SU-DHL-6 (cell line): ENCODE measurements around the gene SPC25.

Experiments used
- H2AFZ ChIP-seq: fragments of 200-600 bp; sonication (generic); 2 replicates; pipeline ENCODE4 v1.6.1; 2014; ENCODE audit warnings: low read depth, mild to moderate bottlenecking, moderate library complexity, mixed read lengths, antibody characterized with exemption, low read length; ENCODE audit not compliant: severe bottlenecking
- H3F3A ChIP-seq: fragments of 200-600 bp; shearing (Covaris generic); 2 replicates; pipeline ENCODE4 v1.6.0; 2016; ENCODE audit warnings: antibody characterized with exemption, mild to moderate bottlenecking; ENCODE audit not compliant: insufficient read depth
- H3K27ac ChIP-seq: fragments of 200-600 bp; sonication (generic); 2 replicates; pipeline ENCODE4 v1.5.1; 2016; ENCODE audit warnings: low read depth, mild to moderate bottlenecking, low read length, moderate library complexity, mixed read lengths
- H3K27me3 ChIP-seq: fragments of 200-600 bp; sonication (generic), shearing (Covaris generic); 2 replicates; pipeline ENCODE4 v1.6.0; 2014; ENCODE audit warnings: mild to moderate bottlenecking, low read length
- H3K36me3 ChIP-seq: fragments of 200-600 bp; sonication (generic); 2 replicates; pipeline ENCODE4 v1.6.1; 2014; ENCODE audit warnings: mild to moderate bottlenecking, low read length, mixed read lengths
- H3K4me2 ChIP-seq: fragments of 300-600, 200-600 bp; shearing (Covaris generic), sonication (generic); 2 replicates; pipeline ENCODE4 v1.6.0; 2014; ENCODE audit warnings: low read length, low read depth, mild to moderate bottlenecking; ENCODE audit not compliant: poor library complexity, severe bottlenecking
- H3K4me3 ChIP-seq: fragments of 200-600 bp; sonication (generic); 2 replicates; pipeline ENCODE4 v1.5.1; 2014; ENCODE audit warnings: antibody characterized with exemption, low read length, mild to moderate bottlenecking, mixed read lengths; ENCODE audit not compliant: insufficient read depth, poor library complexity, severe bottlenecking
- H3K79me2 ChIP-seq: fragments of 200-600 bp; sonication (generic); 2 replicates; pipeline ENCODE4 v1.6.1; 2014; ENCODE audit warnings: mild to moderate bottlenecking, low read length, moderate library complexity; ENCODE audit not compliant: insufficient read depth
- H3K9ac ChIP-seq: fragments of 200-600 bp; sonication (generic); 2 replicates; pipeline ENCODE4 v1.7.0; 2014; ENCODE audit warnings: mild to moderate bottlenecking, low read length
- H3K9me2 ChIP-seq: fragments of 200-600 bp; sonication (generic); replicated peaks from 2 replicates; pipeline ENCODE4 v1.6.1; 2014; ENCODE audit warnings: low read length; ENCODE audit not compliant: insufficient read depth
- H3K9me3 ChIP-seq: fragments of 200-600 bp; sonication (generic); 2 replicates; pipeline ENCODE4 v1.6.1; 2014; ENCODE audit warnings: low read length, mixed read lengths; ENCODE audit not compliant: insufficient read depth
- H4K20me1 ChIP-seq: fragments of 200-600 bp; sonication (generic); 2 replicates; pipeline ENCODE4 v1.6.1; 2014; ENCODE audit warnings: low read depth, mild to moderate bottlenecking, antibody characterized with exemption, low read length, moderate library complexity, mixed read lengths
- EZH2phosphoT487 ChIP-seq: fragments of 200-600 bp; sonication (generic), shearing (Covaris generic); conservative IDR thresholded peaks from 2 replicates; pipeline ENCODE4 v1.6.1; 2018; ENCODE audit warnings: mild to moderate bottlenecking, antibody characterized with exemption, low read length, moderate library complexity, mixed read lengths
- TF ChIP-seq, protein P1 (sequence below): fragments of 200-600 bp; sonication (generic); IDR thresholded peaks from one replicate; pipeline ENCODE4 v1.5.1; 2017; ENCODE audit warnings: antibody characterized with exemption, mild to moderate bottlenecking, low read length, moderate library complexity; ENCODE audit not compliant: insufficient read depth, poor library complexity, severe bottlenecking

SPC25 gene

DNA sequence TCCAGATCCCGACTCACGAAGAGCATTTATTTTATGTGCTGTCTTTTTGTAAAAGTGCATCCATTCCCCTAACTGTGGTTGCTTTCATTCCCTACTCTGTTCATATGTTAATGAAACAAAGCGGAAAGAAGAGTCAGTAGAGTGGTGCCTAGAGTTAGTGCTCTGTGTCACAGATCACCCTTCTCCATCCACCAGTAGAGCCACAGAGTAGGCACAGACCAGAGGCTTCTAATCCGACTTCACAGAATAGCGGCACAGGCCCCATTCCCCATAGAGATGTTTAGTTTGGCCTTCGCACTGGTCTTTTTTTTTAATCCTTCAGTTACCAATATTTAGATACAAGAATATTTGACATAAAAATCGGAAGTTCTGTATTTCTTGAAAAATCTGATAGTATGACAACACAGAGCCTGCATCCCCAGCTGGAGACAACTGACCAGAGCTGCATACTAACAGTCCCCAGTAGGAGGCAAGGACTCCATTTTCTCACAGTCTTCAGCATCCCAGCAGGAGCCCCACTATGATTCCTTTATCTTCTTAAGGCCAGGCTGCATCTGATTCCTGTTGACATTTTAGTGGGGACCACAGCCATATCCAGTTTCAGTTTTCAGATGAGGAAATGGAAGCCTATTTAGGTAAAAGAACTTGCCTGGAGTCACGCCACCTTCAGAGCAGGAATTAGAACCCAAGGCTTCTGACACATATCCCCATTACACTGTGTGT is 17.9 kb upstream of the SPC25 start:
- Histone ChIP-seq H3K9me2 (no peaks in the 10 kb centered on the region), H3K9ac (no peak overlapping the region), H3K36me3 (no peaks in the 10 kb centered on the region), H3K79me2 (no peaks in the 10 kb centered on the region), H3F3A (no peaks in the 10 kb centered on the region), H3K27ac (no peak overlapping the region), H2AFZ (no peak overlapping the region), H3K4me3 (no peak overlapping the region), H3K9me3 (no peaks in the 10 kb centered on the region), H4K20me1 (no peaks in the 10 kb centered on the region), H3K27me3 (no peaks in the 10 kb centered on the region), H3K4me2 (no peak overlapping the region)
- TF ChIP-seq, protein P1, sequence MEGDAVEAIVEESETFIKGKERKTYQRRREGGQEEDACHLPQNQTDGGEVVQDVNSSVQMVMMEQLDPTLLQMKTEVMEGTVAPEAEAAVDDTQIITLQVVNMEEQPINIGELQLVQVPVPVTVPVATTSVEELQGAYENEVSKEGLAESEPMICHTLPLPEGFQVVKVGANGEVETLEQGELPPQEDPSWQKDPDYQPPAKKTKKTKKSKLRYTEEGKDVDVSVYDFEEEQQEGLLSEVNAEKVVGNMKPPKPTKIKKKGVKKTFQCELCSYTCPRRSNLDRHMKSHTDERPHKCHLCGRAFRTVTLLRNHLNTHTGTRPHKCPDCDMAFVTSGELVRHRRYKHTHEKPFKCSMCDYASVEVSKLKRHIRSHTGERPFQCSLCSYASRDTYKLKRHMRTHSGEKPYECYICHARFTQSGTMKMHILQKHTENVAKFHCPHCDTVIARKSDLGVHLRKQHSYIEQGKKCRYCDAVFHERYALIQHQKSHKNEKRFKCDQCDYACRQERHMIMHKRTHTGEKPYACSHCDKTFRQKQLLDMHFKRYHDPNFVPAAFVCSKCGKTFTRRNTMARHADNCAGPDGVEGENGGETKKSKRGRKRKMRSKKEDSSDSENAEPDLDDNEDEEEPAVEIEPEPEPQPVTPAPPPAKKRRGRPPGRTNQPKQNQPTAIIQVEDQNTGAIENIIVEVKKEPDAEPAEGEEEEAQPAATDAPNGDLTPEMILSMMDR, result no peak
- TF ChIP-seq EZH2phosphoT487, result no peak

DNA sequence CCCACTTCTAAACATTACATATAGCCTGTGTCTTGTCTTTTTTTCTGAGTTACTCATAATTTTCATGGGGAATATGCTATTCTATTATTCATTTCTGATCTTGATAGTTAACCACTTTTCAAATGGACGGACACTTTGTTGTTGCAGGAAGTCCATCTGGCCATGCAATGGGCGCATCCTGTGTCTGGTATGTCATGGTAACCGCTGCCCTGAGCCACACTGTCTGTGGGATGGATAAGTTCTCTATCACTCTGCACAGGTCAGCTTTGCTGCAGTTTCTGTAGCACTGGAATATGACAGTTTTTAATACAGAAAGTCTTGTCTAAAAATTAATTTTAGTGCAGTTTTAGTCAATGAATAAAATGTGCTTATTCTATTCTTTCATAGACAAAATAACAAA is 14.1 kb upstream of the SPC25 start:
- H3K9me3 ChIP-seq, result no peaks in the 10 kb centered on the region
- no peak overlapping the region for H2AFZ ChIP-seq
- no peaks in the 10 kb centered on the region for H3K79me2 ChIP-seq
- no peaks in the 10 kb centered on the region for H3K36me3 ChIP-seq
- no peak overlapping the region for H3K27ac ChIP-seq
- H3F3A ChIP-seq, result no peaks in the 10 kb centered on the region
- TF ChIP-seq EZH2phosphoT487, result no peak
- TF ChIP-seq, protein P1, result no peak
- H3K9ac ChIP-seq, result no peak overlapping the region
- no peak overlapping the region for H3K4me3 ChIP-seq
- no peaks in the 10 kb centered on the region for H3K27me3 ChIP-seq
- H3K9me2 ChIP-seq, result no peaks in the 10 kb centered on the region
- no peaks in the 10 kb centered on the region for H4K20me1 ChIP-seq
- no peak overlapping the region for H3K4me2 ChIP-seq

DNA sequence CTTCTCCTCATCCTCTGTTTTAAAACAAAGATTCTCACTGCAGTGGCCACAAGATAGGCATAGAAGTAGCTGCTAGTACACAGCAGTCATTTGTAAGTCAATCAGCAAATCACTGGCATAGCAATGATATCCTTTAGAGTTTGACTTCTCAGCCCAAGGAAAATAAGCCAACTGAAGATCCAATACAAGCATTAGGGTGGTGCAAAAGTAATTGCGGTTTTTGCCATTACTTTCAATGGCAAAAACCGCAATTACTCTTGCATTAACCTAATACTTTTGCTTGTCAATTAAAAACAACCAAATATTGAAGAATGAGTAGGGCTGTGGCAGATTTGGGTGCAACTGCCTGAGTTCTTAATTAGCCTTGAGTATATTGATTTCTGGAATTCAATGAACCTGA is 13.7 kb upstream of the SPC25 start:
- TF ChIP-seq, protein P1, result no peak
- no peak for TF ChIP-seq EZH2phosphoT487
- H3F3A ChIP-seq, result no peaks in the 10 kb centered on the region
- no peak overlapping the region for H3K4me3 ChIP-seq
- H3K4me2 ChIP-seq, result no peak overlapping the region
- no peak overlapping the region for H3K27ac ChIP-seq
- H2AFZ ChIP-seq, result no peak overlapping the region
- H4K20me1 ChIP-seq, result no peaks in the 10 kb centered on the region
- H3K9ac ChIP-seq, result no peak overlapping the region
- H3K36me3 ChIP-seq, result no peaks in the 10 kb centered on the region
- no peaks in the 10 kb centered on the region for H3K9me2 ChIP-seq
- no peaks in the 10 kb centered on the region for H3K79me2 ChIP-seq
- H3K27me3 ChIP-seq, result no peaks in the 10 kb centered on the region
- no peaks in the 10 kb centered on the region for H3K9me3 ChIP-seq
